Esophagus muscularis mucosa (tissue), 4 donors: ENCODE results near the gene ZNF644. TPM values are rescaled to one million over a fixed set of nuclear protein-coding genes. Genes with fewer than 3 reads are reported as not detected.

ENCODE experiments used
- DNase-seq: peaks from one replicate; pipeline ENCODE4 v3.0.0-alpha.2; 2017; ENCODE audit errors: extremely low spot score
- H3K27ac ChIP-seq, 4 donors: fragments of 200-600 bp; sonication (generic); replicated peaks in 1 of 4; 1 replicate in 3 of 4; 2 replicates in 1 of 4; pipeline ENCODE4 v1.5.1; 2016 to 2019; ENCODE audit warnings: mild to moderate bottlenecking in 1 of 4
- H3K27me3 ChIP-seq, 4 donors: fragments of 200-600 bp; sonication (generic); one replicate each; pipeline versions ENCODE4 v1.5.1 to v1.6.0; 2016 to 2019
- H3K36me3 ChIP-seq, 4 donors: fragments of 200-600 bp; sonication (generic); one replicate each; pipeline ENCODE4 v1.5.1; 2016 to 2019
- H3K4me1 ChIP-seq, 4 donors: fragments of 200-600 bp; sonication (generic); one replicate each; pipeline ENCODE4 v1.5.1; 2016 to 2019
- H3K4me3 ChIP-seq, 4 donors: fragments of 200-600 bp; sonication (generic); 1 replicate in 2 of 4; 2 replicates in 2 of 4; pipeline ENCODE4 v1.5.1; 2016 to 2019; ENCODE audit warnings: mild to moderate bottlenecking in 4 of 4, moderate library complexity in 1 of 4
- H3K9me3 ChIP-seq, 4 donors: fragments of 200-600 bp; sonication (generic); 1 replicate in 3 of 4; 2 replicates in 1 of 4; pipeline ENCODE4 v1.5.1; 2016 to 2019
- EP300 ChIP-seq: sonication (generic); formaldehyde crosslinking; IDR thresholded peaks from one replicate; pipeline ENCODE4 v1.6.1; 2017; ENCODE audit warnings: antibody characterized with exemption
- POLR2A ChIP-seq: fragments of 450-650 bp; IDR thresholded peaks from one replicate; pipeline ENCODE4 v1.6.1; 2017; ENCODE audit warnings: antibody characterized with exemption, moderate library complexity, mild to moderate bottlenecking, low read depth
- POLR2AphosphoS5 ChIP-seq, 2 donors: sonication (generic); formaldehyde crosslinking; IDR thresholded peaks; one replicate each; pipeline ENCODE4 v1.6.1; 2017; ENCODE audit warnings: antibody characterized with exemption in 2 of 2
- WGBS: methylation state at CpG from one replicate; pipeline ENCODE4 v1.1.5; 2018; 5-methylcytosine and 5-hydroxymethylcytosine counted together
- intact Hi-C: fragments of 100-400 bp; cut with DNase I; formaldehyde crosslinking; loops from one replicate; pipeline ENCODE4 v1.15.1; 2023
- total RNA-seq, 4 donors: library from RNA; depleted of rRNA; stranded (reverse); fragments of >200 nt; gene quantifications; one replicate each; pipeline versions ENCODE4 v1.1.0 to v1.2.1, GENCODE V29; 2016
- TF ChIP-seq, protein P1 (sequence below), 3 experiments: fragments of 200-600 bp in 2 of 3; fragments of 450-650 bp in 1 of 3; sonication (generic) in 2 of 3; IDR thresholded peaks; one replicate each; pipeline ENCODE4 v1.5.1; 2017 to 2019; ENCODE audit warnings: antibody characterized with exemption in 3 of 3, mild to moderate bottlenecking in 2 of 3, moderate library complexity in 1 of 3

The ZNF644 gene
- total RNA-seq, 4 donors from 2014 or later: 44.8 to 64.8 (median 45.2) TPM

DNA sequence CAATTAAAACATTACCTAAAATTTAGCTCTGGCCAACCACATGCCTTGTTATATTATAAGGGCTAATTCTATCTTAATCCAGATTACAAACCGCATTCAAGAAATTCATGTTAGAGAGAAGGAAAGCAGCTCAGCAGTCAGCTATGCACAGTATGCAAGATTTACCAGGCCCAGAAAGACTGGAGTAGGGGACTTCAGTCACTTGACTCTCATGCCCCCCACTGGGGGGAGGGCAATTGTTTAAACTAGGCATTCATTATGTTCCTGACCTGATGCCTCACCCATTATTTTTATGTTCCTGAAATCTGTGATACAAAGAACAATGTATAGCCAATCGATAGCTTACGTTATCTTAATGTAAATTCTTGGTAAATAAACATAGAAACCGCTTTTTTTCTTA, 96.9 kb downstream of the ZNF644 start:
- no peak overlapping the region for H3K4me3 ChIP-seq
- H3K9me3 ChIP-seq: no peaks in the 10 kb centered on the region
- TF ChIP-seq POLR2AphosphoS5 (IDR thresholded peaks at IDR 0.05): no peak
- 90% methylated on average over 4 of the region's 4 CpGs for WGBS
- H3K27me3 ChIP-seq: no peaks in the 10 kb centered on the region
- no peak for DNase-seq
- H3K27ac ChIP-seq: no peak overlapping the region
- peaks cover 36 to 71% (median 51%) of the 10 kb centered on the region in 4 donors for H3K4me1 ChIP-seq
- intact Hi-C loops: no loop called here
- H3K36me3 ChIP-seq: no peaks in the 10 kb centered on the region

DNA sequence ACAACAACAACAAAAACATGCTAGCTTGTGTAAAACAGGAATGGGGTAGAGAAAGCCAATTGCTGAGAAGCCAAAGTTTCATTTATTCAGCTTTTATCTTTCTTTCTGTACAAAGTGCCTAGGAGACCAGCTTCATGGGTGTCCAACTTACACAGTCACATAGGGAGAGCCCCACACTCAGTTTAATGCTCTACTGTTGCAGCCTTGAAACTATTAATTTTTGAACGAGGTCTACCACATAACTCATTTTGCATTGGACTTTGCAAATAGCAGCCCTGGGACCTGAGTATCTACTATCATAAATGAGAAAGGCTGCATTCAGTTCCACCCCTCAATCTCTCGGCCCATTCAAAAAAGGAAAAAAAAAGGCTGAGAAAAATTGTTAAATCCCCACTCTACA, 98.8 kb downstream of the ZNF644 start:
- H3K4me3 ChIP-seq: no peak overlapping the region
- H3K27ac ChIP-seq: no peak overlapping the region
- H3K4me1 ChIP-seq: peaks cover 47 to 81% (median 62%) of the 10 kb centered on the region in 4 donors
- no peaks in the 10 kb centered on the region for H3K36me3 ChIP-seq
- TF ChIP-seq POLR2AphosphoS5 (IDR thresholded peaks at IDR 0.05) (no peak), EP300 (no peak), POLR2A (no peak)
- TF ChIP-seq, protein P1, sequence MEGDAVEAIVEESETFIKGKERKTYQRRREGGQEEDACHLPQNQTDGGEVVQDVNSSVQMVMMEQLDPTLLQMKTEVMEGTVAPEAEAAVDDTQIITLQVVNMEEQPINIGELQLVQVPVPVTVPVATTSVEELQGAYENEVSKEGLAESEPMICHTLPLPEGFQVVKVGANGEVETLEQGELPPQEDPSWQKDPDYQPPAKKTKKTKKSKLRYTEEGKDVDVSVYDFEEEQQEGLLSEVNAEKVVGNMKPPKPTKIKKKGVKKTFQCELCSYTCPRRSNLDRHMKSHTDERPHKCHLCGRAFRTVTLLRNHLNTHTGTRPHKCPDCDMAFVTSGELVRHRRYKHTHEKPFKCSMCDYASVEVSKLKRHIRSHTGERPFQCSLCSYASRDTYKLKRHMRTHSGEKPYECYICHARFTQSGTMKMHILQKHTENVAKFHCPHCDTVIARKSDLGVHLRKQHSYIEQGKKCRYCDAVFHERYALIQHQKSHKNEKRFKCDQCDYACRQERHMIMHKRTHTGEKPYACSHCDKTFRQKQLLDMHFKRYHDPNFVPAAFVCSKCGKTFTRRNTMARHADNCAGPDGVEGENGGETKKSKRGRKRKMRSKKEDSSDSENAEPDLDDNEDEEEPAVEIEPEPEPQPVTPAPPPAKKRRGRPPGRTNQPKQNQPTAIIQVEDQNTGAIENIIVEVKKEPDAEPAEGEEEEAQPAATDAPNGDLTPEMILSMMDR (IDR thresholded peaks at IDR 0.05): no peak
- 53% methylated on average over 2 of the region's 2 CpGs for WGBS
- no peaks in the 10 kb centered on the region for H3K9me3 ChIP-seq
- no peaks in the 10 kb centered on the region for H3K27me3 ChIP-seq
- DNase-seq: no peak
- intact Hi-C loops: no loop called here

DNA sequence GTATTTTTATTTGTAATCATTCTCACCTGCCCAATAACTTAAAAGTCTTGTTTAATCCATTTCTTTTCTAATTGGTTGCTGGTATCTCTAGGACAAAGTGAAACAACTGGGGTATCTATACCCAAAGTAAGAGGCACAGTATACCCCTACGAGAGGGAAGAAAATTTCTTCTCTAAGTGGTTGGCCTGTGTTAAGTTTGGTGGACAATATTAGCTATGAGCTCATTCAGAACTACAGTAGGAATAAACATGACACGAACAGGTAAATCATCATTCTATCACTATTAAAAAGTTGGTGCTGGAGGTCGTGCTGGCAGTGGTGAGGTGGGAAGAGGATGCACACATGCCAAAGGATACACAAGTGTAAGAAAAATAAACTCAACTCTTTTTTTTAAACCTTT, 99.6 kb downstream of the ZNF644 start:
- H3K36me3 ChIP-seq: no peaks in the 10 kb centered on the region
- no peaks in the 10 kb centered on the region for H3K27me3 ChIP-seq
- WGBS: 58% methylated on average over 3 of the region's 3 CpGs
- TF ChIP-seq, protein P1 (IDR thresholded peaks at IDR 0.05): no peak
- TF ChIP-seq POLR2A: no peak
- no peak for TF ChIP-seq EP300
- no peak for TF ChIP-seq POLR2AphosphoS5 (IDR thresholded peaks at IDR 0.05)
- no peak for DNase-seq
- no peak overlapping the region for H3K27ac ChIP-seq
- peaks cover 47 to 77% (median 62%) of the 10 kb centered on the region in 4 donors for H3K4me1 ChIP-seq
- no peak overlapping the region for H3K4me3 ChIP-seq
- H3K9me3 ChIP-seq: no peaks in the 10 kb centered on the region
- intact Hi-C loops: no loop called here

DNA sequence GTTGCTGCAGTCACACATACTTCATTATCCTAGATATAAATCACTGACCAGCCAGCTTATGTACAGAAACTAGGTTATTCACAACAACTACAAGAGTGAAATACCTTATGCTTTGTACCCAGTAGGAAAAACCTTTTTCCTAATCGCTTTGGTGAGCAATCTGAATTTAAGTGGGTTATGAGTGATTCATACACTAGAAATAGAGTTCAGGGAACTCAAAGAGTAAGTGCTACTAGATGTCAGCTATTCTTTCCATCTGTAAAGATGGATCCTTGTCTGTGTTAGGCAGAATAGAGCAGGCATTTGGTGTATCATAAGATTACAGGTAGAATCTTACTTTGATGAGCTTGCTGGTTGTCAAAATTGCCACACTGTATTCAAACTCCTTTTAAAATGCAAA, 101.9 kb downstream of the ZNF644 start:
- no peaks in the 10 kb centered on the region for H3K27me3 ChIP-seq
- 68% methylated on average over 1 of the region's 1 CpG for WGBS
- H3K27ac ChIP-seq: no peak overlapping the region
- no peak for TF ChIP-seq POLR2A
- no peaks in the 10 kb centered on the region for H3K9me3 ChIP-seq
- H3K4me3 ChIP-seq: no peak overlapping the region
- intact Hi-C loops: no loop called here
- peaks cover 0 to 18% (median 7%) of the 10 kb centered on the region in 4 donors for H3K36me3 ChIP-seq
- H3K4me1 ChIP-seq: peaks cover 47 to 61% (median 57%) of the 10 kb centered on the region in 4 donors
- no peak for DNase-seq

DNA sequence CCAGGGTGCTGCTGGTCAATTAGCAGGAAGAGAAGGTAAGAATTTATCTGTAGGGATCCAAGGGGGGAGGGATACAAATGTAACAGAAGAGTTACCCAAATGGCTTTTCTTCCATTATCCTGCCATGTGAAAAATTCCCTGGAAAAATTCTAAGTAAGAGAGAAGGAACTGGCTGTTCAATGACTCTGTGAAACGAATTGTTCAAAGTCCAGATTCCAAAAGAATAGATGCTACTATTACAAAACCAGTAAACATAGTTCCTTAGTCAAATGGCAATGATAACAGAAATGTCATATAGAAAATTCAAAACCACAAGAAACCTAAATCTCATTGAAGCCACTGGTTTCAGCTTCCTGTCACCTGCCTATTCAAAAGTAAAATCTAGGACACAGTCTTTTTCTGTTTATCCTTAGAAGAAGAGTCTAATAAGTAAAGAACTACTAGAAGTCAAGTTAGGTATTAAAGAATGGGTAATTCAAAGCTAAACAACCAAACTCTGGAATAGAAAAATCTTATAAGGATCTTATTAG, 102.6 kb downstream of the ZNF644 start:
- DNase-seq: no peak
- TF ChIP-seq POLR2A (no peak), POLR2AphosphoS5 (IDR thresholded peaks at IDR 0.05) (no peak), EP300 (no peak)
- TF ChIP-seq, protein P1 (IDR thresholded peaks at IDR 0.05): no peak
- H3K27me3 ChIP-seq: no peaks in the 10 kb centered on the region
- H3K4me1 ChIP-seq: peaks cover 42 to 54% (median 51%) of the 10 kb centered on the region in 4 donors
- H3K27ac ChIP-seq: no peak overlapping the region
- no peaks in the 10 kb centered on the region for H3K9me3 ChIP-seq
- no peak overlapping the region for H3K4me3 ChIP-seq
- intact Hi-C loops: no loop called here
- H3K36me3 ChIP-seq: peaks cover 0 to 22% (median 7%) of the 10 kb centered on the region in 4 donors
- 89% methylated on average over 1 of the region's 1 CpG for WGBS

DNA sequence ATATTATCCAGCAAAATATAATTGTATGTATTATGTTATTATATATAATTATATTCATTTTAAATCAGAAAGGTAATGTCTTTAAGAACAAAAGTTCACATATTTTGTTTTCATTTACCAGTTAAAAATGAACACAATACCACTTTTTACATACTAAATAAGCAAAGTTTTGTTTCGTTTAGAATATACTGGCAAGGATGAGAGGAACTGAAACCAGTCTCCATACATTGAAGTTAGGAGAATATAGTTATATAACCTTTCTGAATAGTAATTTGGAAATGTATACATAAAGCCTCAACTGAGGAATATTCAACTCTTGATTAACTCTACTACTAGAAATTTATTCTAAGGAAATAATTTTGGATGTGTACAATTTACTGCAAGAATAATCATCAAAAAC, 110.5 kb downstream of the ZNF644 start:
- no peak for DNase-seq
- intact Hi-C loops: no loop called here
- TF ChIP-seq POLR2AphosphoS5 (IDR thresholded peaks at IDR 0.05) (no peak), EP300 (no peak), POLR2A (no peak)
- TF ChIP-seq, protein P1 (IDR thresholded peaks at IDR 0.05): no peak
- peaks cover 0 to 31% (median 7%) of the 10 kb centered on the region in 4 donors for H3K36me3 ChIP-seq
- no peaks in the 10 kb centered on the region for H3K9me3 ChIP-seq
- WGBS: 86% methylated on average over 1 of the region's 1 CpG
- no peak overlapping the region for H3K27ac ChIP-seq
- no peak overlapping the region for H3K4me3 ChIP-seq
- no peaks in the 10 kb centered on the region for H3K27me3 ChIP-seq
- no peaks in the 10 kb centered on the region for H3K4me1 ChIP-seq
